Myometrial cell (primary cell): Measurements from ENCODE around the gene ZNF24. TPM values are rescaled to one million over a fixed set of nuclear protein-coding genes. Genes with fewer than 3 reads are reported as not detected.

Source experiments
- total RNA-seq: library from RNA; depleted of rRNA; stranded (reverse); fragments of >200 nt; gene quantifications from 2 replicates; pipeline ENCODE4 v1.2.3, GENCODE V29; 2015

Gene ZNF24
- 16.1 and 21.4 TPM in 2 replicates for total RNA-seq

GRCh38 chr18:35343936-35344735 is at the start of gene ZNF24:
TSS of gene ZNF24 (minus strand) at chr18:35344420. CDS start at chr18:35340650, 3,770 bp downstream.

GRCh38 chr18:35376742-35377695 is 32.8 kb upstream of the ZNF24 start, which contains the start of gene ZNF396:
TSS of gene ZNF396 (minus strand) at chr18:35377337. CDS start at chr18:35374292, 3,045 bp downstream.

DNA sequence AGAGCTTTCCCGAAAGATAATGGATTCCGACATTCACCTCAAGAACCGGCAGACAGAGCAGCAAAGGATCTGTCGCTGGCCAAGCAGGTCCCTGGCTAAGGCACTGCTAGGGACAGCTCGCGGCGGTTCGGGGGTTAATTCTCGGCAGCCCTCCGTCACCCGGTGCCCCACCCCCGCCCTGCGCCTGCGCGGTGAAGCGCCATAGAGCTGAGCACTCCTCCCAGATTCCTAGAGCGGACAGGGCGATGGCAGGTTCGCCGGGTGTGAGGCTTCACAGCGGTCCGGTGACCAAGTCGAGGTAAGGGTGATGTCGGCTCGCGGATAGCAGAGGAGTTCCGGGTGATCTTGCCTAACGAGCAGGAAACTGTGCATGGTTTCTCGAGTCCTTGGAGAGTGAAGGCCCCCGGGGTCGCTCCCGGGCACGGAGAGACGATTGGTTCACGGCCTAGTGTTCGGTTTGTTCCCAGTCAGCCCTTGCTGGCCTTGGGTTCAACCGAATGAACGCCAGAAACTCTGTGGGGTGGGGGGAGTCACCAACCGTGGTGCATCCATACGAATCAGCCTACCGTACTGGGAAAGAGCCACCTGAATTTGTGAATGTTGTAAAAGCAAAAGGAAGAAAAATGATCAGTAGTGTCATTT is 54.0 kb downstream of the ZNF24 start, which contains the start of gene ZSCAN30:
TSS of gene ZSCAN30 (minus strand) at position 136 of the 642 bp plus-strand sequence. CDS start 25,877 bp downstream, outside the sequence.

Other genes starting within 250 kb of the ZNF24 start
- 7.2 and 8.9 TPM in 2 replicates for gene ZNF397, start 103.4 kb downstream of the ZNF24 start, total RNA-seq
- 7.5 and 13.1 TPM in 2 replicates for gene ZSCAN30, start 54.2 kb downstream of the ZNF24 start, total RNA-seq
- 0.89 TPM in 1 of 2 replicates, not detected in the other for gene ZNF396, start 32.9 kb upstream of the ZNF24 start, total RNA-seq
- gene INO80C, start 153.5 kb upstream of the ZNF24 start, total RNA-seq: 7.2 and 12.4 TPM in 2 replicates
- gene GALNT1, start 237.3 kb upstream of the ZNF24 start, total RNA-seq: 43.5 and 60.3 TPM in 2 replicates